HPDE6-E6E7 (cell line): Measurements from ENCODE around the gene LENG8.

Experiments
- DNase-seq: peaks from one replicate; pipeline ENCODE4 v3.0.0; 2011; ENCODE audit warnings: missing footprints; ENCODE audit errors: extremely low spot score

Gene LENG8

DNA sequence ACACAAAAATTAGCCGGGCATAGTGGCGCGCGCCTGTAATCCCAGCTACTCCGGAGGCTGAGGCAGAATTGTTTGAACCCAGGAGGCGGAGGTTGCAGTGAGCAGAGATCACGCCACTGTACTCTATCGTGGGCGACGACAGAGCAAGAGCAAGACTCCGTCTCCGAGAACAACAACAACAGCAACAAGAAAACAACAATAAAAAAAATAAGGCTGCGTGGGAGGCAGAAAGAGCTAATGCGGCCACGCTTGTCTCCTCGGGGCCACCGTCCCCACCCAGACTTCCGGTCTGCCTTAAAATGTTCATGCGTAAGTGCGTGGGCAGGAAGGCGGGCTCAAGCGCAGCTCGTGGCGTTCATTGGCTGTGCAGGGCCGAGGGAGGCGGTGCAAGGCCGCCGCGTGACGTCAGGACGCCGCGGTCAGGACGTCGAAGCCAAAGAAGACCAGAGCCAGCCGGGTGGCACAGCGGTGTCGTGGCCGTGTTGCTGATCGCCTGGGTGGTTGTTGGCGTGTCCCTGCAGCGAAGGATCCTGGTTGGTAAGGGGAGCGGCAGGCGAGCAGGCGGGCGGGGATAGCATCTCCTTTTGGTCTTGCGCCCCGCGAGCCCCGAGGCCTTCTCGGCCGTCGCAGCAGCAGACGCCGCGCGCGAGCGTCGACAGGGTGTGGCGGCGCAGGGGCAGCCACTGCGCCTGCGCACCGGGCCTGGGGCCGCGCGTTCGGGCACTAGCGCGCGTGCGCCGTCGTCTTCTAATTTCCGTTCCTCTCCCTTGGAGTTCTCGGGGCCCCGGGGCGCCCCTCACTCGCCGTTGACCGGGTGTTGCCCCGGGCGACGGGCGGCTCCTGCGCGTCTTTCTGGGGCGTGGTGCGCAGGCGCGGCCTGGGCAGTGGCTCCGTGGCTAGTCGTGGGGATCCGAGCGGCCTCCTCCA lies at the start of gene LENG8:
TSS of gene LENG8 (plus strand) at position 426 of the 927 bp plus-strand sequence. CDS start 2,146 bp downstream, outside the sequence.
- DNase-seq = peak; percentile 92

DNA sequence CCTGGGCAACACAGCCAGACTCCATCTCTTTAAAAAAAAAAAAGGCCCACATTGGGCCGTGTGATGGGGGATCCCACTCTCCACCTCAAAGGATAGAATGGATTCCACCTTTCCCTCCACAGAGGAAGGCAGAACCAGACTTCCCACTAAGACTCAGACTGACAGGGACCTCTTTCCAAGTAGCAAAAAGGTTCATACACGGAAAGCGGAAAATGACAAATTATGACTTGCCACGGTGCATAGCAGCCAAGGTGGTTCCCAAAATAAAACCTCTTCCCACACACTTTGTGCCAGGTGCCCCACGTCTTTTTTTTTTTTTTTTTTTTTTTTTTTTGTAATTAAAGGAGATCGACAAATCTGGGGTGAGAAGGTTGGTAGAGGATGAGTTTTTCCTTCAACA lies 48.1 kb upstream of the LENG8 start:
- no peak for DNase-seq

GRCh38 chr19:54403054-54403453 lies 45.9 kb upstream of the LENG8 start:
- no peak for DNase-seq

GRCh38 chr19:54405628-54406027 lies 43.4 kb upstream of the LENG8 start:
- DNase-seq = no peak

GRCh38 chr19:54407780-54408179 lies 41.2 kb upstream of the LENG8 start:
- no peak for DNase-seq

DNA sequence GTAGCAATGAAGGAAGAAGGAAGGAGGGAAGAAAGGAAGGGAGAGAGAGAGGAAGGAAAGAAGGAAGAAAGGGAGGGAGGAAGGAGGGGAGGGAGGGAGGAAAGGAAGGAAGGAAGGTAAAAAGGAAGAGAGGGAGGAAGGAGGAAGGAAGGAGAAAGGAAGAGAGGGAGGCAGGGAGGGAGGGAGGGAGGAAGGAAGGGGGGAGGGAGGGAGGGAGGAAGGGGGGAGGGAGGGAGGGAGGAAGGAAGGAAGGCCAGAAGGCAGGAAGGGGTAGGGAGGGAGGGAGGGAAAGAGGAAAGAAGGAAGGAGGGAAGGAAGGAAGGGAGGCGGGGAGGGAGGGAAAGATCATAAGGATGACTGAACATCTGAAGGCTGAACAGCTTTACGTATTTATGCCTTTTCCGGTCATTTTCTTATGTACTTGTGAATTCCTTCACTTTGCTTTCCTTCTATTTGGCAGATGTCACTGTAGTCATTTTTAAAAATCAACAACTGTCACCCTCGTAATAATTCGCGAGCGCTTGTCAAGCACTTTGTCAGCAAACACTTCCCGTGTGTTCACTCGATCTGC lies 40.5 kb upstream of the LENG8 start:
- no peak for DNase-seq

DNA sequence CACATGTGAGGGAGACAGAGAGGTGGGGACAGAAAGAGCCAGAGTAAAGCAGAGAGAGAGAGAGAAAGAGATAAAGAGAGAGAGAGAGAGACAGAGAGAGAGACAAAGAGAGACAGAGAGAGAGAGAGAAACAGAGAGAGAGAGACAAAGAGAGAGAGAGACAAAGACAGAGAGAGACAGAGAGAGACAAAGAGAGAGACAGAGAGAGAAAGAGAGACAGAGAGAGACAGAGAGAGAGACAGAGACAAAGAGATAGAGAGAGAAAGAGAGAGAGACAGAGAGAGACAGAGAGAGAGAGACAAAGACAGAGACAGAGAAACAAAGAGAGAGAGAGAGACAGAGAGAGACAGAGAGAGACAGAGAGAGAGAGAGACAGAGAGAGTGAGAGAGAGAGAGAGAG lies 38.0 kb upstream of the LENG8 start:
- no peak for DNase-seq

DNA sequence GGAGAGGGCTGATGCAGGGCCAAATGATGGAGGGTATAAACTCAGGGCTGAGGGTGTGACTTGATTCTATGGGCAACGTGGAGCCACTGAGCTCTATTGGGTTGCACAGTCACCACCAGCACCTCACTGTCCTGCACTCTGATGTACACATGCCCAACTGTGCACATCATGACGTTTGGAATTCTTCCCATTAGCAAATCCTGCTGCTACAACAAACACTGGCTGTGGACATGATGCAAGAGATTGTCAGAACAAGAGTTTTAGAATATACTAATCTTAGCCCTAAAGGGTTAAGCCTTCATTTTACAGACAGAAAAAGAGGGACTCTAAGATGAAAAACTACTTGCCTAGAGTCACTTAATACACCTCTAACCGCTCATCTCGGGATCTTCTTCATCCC lies 36.1 kb upstream of the LENG8 start:
- DNase-seq = no peak

GRCh38 chr19:54414156-54414555 lies 34.8 kb upstream of the LENG8 start:
- no peak for DNase-seq

DNA sequence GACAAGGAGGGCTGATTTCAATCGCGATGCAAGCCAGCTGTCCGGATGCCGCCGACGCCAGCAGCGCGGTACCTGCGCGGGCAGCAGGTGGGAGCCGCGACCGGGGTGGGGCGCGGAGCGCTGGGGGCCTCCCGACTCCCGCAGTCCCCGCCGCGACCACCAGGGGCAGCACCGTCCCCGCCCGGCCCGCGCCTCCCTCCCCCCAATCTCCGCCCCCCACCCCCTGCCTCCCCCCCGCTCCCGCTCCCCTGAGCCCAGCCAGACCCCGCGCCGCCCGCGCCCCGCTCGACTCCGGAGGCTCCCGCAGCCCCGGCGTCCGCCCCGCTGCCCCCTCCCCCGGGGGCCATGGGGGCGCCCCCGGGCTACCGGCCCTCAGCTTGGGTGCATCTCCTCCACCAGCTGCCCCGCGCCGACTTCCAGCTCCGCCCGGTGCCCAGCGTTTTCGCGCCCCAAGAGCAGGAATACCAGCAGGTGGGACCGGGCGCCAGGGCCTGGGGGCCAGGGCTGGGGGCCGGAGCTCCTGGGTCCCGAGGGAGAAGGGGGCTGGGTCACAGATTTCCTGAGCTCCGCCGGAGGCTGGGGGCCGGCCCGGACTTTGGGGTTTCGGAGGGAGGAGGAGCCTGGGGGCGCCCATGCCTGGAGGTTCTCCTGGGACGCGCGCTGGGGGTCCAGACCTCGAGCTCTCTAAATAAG lies 33.6 kb upstream of the LENG8 start, which contains the start of gene TTYH1:
TSS of gene TTYH1 (plus strand) at position 257 of the 693 bp plus-strand sequence. CDS start at position 346, 89 bp downstream.
- no peak for DNase-seq

GRCh38 chr19:54415901-54416673 lies 32.9 kb upstream of the LENG8 start:
- no peak for DNase-seq

DNA sequence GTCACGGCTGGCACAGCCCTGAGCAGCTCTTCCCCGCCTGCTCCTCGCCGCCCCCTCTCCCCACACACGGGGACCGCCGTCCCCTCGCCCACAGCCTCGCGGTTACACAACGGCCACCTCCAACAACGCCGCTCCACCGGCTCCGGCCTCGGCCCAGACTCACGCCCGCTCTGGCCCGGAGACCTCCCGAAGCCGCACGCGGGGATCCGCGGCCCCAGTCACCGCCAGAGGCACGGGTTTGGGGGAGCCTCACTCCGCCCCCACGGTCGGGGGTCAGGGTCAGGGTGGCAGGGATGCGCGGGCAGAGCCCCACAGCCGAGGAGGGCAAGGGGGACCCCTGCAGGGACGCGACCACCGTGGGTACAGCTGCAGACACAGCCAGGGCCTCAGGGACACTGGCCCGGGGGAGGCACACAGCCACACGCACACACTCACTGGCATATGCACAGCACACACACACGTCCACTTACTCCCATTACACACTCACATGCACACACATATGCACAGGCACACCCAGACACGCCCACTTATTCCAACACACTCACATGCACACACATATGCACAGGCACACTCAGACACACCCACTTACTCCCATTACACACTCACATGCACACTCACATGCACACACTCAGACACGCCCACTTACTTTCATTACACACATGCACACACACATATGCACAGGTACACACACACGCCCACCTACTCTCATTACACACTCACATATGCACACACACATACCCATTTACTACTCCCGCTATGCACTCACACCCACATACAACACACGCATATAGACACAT lies 32.1 kb upstream of the LENG8 start:
- no peak for DNase-seq

GRCh38 chr19:54418030-54418929 lies 30.7 kb upstream of the LENG8 start:
- no peak for DNase-seq

DNA sequence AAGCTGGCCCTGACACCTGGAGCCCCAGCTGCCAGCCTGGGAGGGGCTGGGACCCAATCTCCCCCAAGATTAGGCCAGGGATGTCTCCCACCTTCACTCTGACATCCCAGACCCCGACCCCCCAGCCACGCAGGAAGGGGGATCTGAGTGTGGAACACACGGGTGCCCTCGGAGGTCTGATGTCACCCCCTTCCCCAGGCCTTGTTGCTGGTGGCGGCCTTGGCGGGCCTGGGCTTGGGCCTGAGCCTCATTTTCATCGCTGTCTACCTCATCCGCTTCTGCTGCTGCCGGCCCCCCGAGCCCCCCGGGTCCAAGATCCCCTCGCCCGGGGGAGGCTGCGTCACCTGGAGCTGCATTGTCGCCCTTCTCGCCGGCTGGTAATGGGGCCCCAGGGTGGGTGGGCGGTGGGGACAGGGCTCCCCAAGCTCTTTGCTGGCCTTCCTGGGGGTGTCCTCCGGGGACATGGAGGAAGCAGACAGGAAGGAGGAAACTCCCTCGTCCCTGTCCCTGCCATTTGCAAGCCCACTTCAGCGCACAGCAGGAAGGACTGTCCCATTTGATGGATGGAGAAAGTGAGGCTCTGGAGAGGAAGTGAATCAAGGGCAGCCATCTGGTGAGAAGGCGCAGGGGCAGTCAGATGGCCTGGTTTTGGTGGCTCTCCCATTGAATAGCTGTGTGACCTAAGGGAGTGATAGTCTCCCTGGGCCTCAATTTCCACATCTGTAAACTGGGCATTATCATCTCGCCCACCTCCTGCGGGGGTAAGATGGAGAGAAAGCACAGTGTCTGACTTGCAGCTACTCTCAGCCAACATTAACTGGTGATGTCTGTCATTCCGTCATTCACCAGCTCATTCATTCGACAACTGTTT lies 29.8 kb upstream of the LENG8 start:
- DNase-seq = no peak

DNA sequence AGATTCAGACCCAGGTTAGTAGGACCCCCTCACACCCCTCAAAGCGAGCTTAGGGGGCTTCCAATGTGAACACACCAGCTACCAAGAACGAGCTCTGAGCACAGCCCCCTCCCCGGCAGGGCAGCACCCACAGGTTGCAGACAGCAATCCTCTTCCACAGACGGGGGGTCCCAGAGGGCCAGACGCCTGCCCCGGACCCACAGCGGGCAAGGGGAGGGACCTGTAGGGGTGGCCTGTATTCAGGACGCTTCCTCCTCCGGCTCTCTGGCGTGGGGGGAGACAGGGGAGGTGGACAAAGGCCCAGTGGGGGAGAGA lies 29.0 kb upstream of the LENG8 start:
- no peak for DNase-seq

DNA sequence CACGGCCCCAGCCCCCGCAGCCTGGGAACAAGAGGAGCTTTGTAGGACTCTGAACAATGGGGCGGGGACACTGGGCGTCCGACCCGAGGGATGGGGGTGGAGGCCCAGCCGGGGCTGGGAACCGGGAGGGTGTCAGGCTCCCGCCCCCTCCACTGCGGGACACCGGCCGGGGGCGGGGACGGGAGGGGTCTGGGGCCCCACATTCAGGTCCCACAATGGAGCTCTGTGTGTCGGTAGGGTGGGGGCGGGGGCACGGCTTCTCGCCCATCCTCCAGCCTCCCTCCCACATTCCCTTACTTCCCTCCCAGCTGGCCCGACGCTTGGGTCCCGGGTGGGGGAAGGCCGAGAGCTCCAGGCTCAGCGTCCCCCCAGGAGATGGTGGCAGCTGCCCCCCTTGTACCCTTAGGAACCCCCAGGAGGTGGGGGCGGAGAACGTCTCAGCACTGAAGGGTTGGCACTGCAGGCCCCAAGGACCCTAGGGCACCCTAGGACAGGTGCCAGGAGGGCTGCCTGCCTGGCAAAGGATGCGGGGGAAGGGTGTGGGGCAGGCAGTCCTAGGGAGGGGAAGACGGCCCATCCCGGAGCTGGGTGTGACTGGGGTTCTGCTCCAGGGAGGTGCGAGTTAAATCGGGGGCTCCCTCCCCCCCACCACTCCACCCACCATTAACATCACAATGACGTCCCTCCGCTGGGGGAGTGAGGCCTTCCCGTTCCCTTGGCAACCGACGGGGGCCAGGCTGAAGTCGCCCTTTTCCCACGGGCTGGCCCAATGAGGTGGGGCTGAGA lies 28.4 kb upstream of the LENG8 start:
- no peak for DNase-seq

DNA sequence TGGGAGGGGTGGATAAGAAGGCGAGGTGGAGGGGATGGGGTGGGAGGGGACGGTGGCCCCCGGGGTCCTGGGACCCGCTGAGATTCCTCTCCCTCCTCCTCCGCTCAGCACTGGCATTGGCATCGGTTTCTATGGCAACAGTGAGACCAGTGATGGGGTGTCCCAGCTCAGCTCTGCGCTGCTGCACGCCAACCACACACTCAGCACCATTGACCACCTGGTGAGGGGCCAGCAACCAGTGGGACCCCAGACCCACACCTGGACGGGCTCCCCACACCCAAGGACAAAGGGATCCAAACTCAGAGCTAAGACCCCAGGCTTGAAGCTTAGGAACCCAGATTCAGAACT lies 27.9 kb upstream of the LENG8 start:
- no peak for DNase-seq

DNA sequence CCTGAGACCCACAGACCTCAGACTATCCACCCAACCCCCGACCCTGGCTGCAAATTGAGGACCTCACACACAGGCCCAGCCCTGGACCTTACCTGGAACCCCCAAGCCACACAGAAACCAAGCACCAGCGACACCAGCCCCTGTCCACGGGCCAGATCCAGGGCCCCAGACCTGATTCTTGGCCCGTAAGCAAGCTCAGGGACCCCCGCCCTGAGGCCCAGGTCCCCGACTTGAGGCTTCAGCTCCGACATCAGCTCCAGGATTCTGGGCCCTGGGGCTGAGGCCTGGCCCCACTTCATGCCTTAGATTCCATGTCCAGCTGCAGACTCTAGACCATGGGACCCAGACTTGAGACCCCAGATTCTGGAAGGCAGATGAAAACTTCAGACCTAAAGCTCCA lies 27.5 kb upstream of the LENG8 start:
- no peak for DNase-seq
